ENCODE measurements around the gene ARSK.

GRCh38 chr5:95647886-95648860 is 93.3 kb downstream of the ARSK start:
- TF ChIP-seq MAFK (IDR thresholded peaks at IDR 0.05; ENCODE audit: low read depth, low read length): no peak
- TF ChIP-seq CTCF (conservative IDR thresholded peaks at IDR 0.05; ENCODE audit: low read depth, low read length): no peak
- no peak for TF ChIP-seq USF2 (IDR thresholded peaks at IDR 0.05; ENCODE audit: low read depth, low read length)
- no peak for TF ChIP-seq CHD1 (IDR thresholded peaks at IDR 0.05; ENCODE audit: low read depth, low read length)
- TF ChIP-seq MXI1 (IDR thresholded peaks at IDR 0.05; ENCODE audit: borderline replicate concordance, low read depth, low read length): no peak
- no peak for TF ChIP-seq POLR2A (IDR thresholded peaks at IDR 0.05; ENCODE audit: low read depth, low read length)
- TF ChIP-seq CEBPB (IDR thresholded peaks at IDR 0.05; ENCODE audit: low read depth, low read length): no peak
- no peak for TF ChIP-seq RFX5 (IDR thresholded peaks at IDR 0.05; ENCODE audit: low read depth, low read length)
